Central memory CD8-positive, alpha-beta T cell (primary cell): Measurements from ENCODE around the gene MYL4.

Experiments
- ATAC-seq: fragments of 150-1000 bp; cut with Tn5 transposase; replicated peaks from 2 replicates; pipeline ENCODE4 v1.10.0; 2022; ENCODE audit warnings: mild to moderate bottlenecking, moderate FRiP score, moderate number of reproducible peaks; ENCODE audit not compliant: poor library complexity, severe bottlenecking; ENCODE audit errors: extremely low read depth
- DNase-seq, 2 donors: peaks; one replicate each; pipeline ENCODE4 v3.0.0; 2021; ENCODE audit warnings: low spot score in 2 of 2
- H3K27ac Mint-ChIP-seq: one replicate; pipeline ENCODE4 v1.8.0; 2022; ENCODE audit warnings: low read depth, mild to moderate bottlenecking, moderate library complexity, mixed read lengths
- H3K27me3 Mint-ChIP-seq: one replicate; pipeline ENCODE4 v1.8.0; 2022; ENCODE audit warnings: mixed read lengths
- H3K36me3 Mint-ChIP-seq: one replicate; pipeline ENCODE4 v1.8.0; 2022; ENCODE audit warnings: mild to moderate bottlenecking, moderate library complexity, mixed read lengths; ENCODE audit not compliant: insufficient read depth
- H3K4me1 Mint-ChIP-seq: one replicate; pipeline ENCODE4 v1.8.0; 2022; ENCODE audit warnings: mixed read lengths
- H3K4me3 Mint-ChIP-seq: one replicate; pipeline ENCODE4 v1.8.0; 2022; ENCODE audit warnings: mild to moderate bottlenecking, moderate library complexity, mixed read lengths
- H3K9me3 Mint-ChIP-seq: one replicate; pipeline ENCODE4 v1.8.0; 2022; ENCODE audit warnings: mixed read lengths

The MYL4 gene

DNA sequence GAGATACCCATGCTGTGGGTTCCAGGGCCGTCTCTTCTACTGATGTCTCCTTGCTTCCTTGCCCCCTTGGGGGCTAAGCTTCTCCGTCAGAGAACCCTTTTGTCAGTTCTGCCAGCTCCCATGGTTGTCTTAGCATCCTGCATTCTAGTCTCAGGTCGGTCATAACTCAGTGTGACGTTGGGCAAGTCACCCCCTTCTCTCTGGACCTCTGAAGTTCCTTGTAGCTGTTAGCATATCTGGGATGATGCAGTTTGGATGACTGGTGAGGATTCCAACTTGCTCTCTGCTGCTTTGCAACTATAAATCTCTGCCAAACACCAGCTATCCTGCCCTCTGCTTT lies 8.9 kb upstream of the MYL4 start:
- no peak for ATAC-seq
- DNase-seq, result no peak
- H3K36me3 Mint-ChIP-seq, result peaks cover 2% of the 10 kb centered on the region
- H3K27me3 Mint-ChIP-seq, result no peaks in the 10 kb centered on the region
- H3K4me3 Mint-ChIP-seq, result no peak overlapping the region
- peaks cover 28% of the 10 kb centered on the region for H3K4me1 Mint-ChIP-seq
- no peaks in the 10 kb centered on the region for H3K9me3 Mint-ChIP-seq
- H3K27ac Mint-ChIP-seq, result no peak overlapping the region

- H3K27ac Mint-ChIP-seq, result no peak overlapping the region
- no peak for DNase-seq
- H3K9me3 Mint-ChIP-seq, result no peaks in the 10 kb centered on the region
- H3K4me1 Mint-ChIP-seq, result peaks cover 37% of the 10 kb centered on the region
- no peaks in the 10 kb centered on the region for H3K27me3 Mint-ChIP-seq
- H3K36me3 Mint-ChIP-seq, result peaks cover 3% of the 10 kb centered on the region
- no peak for ATAC-seq
- H3K4me3 Mint-ChIP-seq, result no peak overlapping the region
Observed at GRCh38 chr17:47201166-47201565, 8.0 kb upstream of the MYL4 start.

- DNase-seq, result peak in 1 of 2 donors; percentile 32
- peak overlapping the region; percentile 95 for H3K27ac Mint-ChIP-seq
- peaks cover 60% of the 10 kb centered on the region for H3K4me1 Mint-ChIP-seq
- H3K27me3 Mint-ChIP-seq, result no peaks in the 10 kb centered on the region
- peak overlapping the region; percentile 67 for H3K4me3 Mint-ChIP-seq
- peak; percentile 59 for ATAC-seq
- H3K9me3 Mint-ChIP-seq, result no peaks in the 10 kb centered on the region
- peaks cover 3% of the 10 kb centered on the region for H3K36me3 Mint-ChIP-seq
Observed at GRCh38 chr17:47203984-47204721, 5.0 kb upstream of the MYL4 start.

- Mint-ChIP-seq H3K9me3 (no peaks in the 10 kb centered on the region), H3K36me3 (peaks cover 3% of the 10 kb centered on the region)
- DNase-seq, result peak in 1 of 2 donors; percentile 24
Observed at GRCh38 chr17:47204722-47205418, 4.3 kb upstream of the MYL4 start.

DNA sequence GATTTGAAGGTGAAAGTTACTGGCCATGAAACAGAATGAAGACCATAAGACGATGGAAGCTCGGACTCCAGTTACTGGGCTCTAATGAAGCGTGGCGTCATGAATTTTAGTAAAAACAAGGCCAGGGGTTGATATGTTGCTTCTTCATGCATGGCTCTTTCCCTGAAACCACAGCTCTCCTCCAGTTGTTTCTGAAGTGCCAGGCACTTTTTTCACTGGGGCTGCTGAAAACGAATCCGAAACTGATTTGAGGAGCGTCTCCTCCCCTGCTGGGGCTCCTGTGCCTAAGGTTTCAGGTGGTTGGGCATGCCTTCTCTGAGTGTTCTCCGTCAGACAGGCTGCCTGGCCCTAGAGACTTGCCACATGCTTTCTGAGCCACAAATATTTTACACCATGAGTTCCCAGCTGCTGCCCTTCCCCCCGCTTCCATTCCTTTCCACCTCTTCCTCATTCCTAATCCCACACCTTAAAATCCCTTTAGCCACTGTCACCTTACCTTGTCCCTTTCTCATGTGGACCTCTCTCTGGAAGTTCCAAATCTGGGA lies 3.7 kb upstream of the MYL4 start:
- Mint-ChIP-seq H3K4me1 (peaks cover 56% of the 10 kb centered on the region), H3K9me3 (no peaks in the 10 kb centered on the region), H3K4me3 (peak overlapping the region; percentile 67), H3K27me3 (no peaks in the 10 kb centered on the region), H3K27ac (peak overlapping the region; percentile 95), H3K36me3 (peaks cover 3% of the 10 kb centered on the region)
- ATAC-seq (peak; percentile 82), DNase-seq (peak in 1 of 2 donors; percentile 59)

More at GRCh38 chr17:47204722-47205418, 4.3 kb upstream of the MYL4 start:
- Mint-ChIP-seq H3K27ac (peak overlapping the region; percentile 95), H3K27me3 (no peaks in the 10 kb centered on the region), H3K4me1 (peaks cover 57% of the 10 kb centered on the region), H3K4me3 (peak overlapping the region; percentile 67)
- ATAC-seq, result peak; percentile 69

- Mint-ChIP-seq H3K36me3 (peaks cover 3% of the 10 kb centered on the region), H3K4me3 (no peak overlapping the region)
Observed at GRCh38 chr17:47207143-47208067, 1.7 kb upstream of the MYL4 start.

GRCh38 chr17:47209499-47209898 lies 351 bp downstream of the MYL4 start:
- H3K36me3 Mint-ChIP-seq, result peaks cover 1% of the 10 kb centered on the region
- no peak overlapping the region for H3K27ac Mint-ChIP-seq
- H3K4me1 Mint-ChIP-seq, result peaks cover 39% of the 10 kb centered on the region
- no peak overlapping the region for H3K4me3 Mint-ChIP-seq
- DNase-seq (no peak), ATAC-seq (no peak)
- H3K9me3 Mint-ChIP-seq, result no peaks in the 10 kb centered on the region
- no peaks in the 10 kb centered on the region for H3K27me3 Mint-ChIP-seq

More at GRCh38 chr17:47207143-47208067, 1.7 kb upstream of the MYL4 start:
- peaks cover 56% of the 10 kb centered on the region for H3K4me1 Mint-ChIP-seq
- DNase-seq (no peak), ATAC-seq (no peak)
- no peaks in the 10 kb centered on the region for H3K9me3 Mint-ChIP-seq
- peak overlapping the region; percentile 95 for H3K27ac Mint-ChIP-seq
- H3K27me3 Mint-ChIP-seq, result no peaks in the 10 kb centered on the region

DNA sequence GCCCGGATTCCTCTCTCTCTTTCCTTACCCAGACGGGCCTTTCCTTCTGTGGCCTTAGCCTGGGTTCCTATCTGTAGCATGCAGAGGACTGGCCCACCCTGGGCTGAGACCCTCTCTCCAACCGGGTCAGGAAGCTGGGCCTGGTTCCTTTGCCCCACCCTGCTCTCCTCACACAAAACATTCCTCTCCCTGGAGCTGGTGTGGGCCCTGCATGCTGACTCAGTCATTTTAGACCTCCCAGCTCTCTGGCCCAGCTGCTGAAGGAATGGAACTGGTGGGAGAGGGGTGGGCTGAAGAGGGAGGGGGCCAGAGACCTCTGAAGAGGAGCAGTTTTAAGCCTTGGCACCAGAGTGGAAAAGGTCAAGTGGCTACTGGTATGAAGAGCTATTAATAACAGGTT lies 957 bp downstream of the MYL4 start:
- Mint-ChIP-seq H3K9me3 (no peaks in the 10 kb centered on the region), H3K27me3 (no peaks in the 10 kb centered on the region), H3K4me1 (peaks cover 33% of the 10 kb centered on the region), H3K27ac (no peak overlapping the region), H3K36me3 (peaks cover 1% of the 10 kb centered on the region), H3K4me3 (no peak overlapping the region)
- DNase-seq, result no peak
- ATAC-seq, result no peak

- H3K4me1 Mint-ChIP-seq, result peaks cover 27% of the 10 kb centered on the region
- no peaks in the 10 kb centered on the region for H3K9me3 Mint-ChIP-seq
- no peak overlapping the region for H3K27ac Mint-ChIP-seq
- no peak overlapping the region for H3K4me3 Mint-ChIP-seq
- peaks cover under 1% of the 10 kb centered on the region for H3K36me3 Mint-ChIP-seq
- no peaks in the 10 kb centered on the region for H3K27me3 Mint-ChIP-seq
- no peak for ATAC-seq
- no peak for DNase-seq
Observed at GRCh38 chr17:47210779-47211178, 1.6 kb downstream of the MYL4 start.

GRCh38 chr17:47212458-47212857 lies 3.3 kb downstream of the MYL4 start:
- Mint-ChIP-seq H3K4me3 (no peak overlapping the region), H3K27me3 (no peaks in the 10 kb centered on the region), H3K4me1 (peaks cover 11% of the 10 kb centered on the region), H3K36me3 (no peaks in the 10 kb centered on the region), H3K9me3 (no peaks in the 10 kb centered on the region), H3K27ac (no peak overlapping the region)
- no peak for DNase-seq
- ATAC-seq, result no peak

DNA sequence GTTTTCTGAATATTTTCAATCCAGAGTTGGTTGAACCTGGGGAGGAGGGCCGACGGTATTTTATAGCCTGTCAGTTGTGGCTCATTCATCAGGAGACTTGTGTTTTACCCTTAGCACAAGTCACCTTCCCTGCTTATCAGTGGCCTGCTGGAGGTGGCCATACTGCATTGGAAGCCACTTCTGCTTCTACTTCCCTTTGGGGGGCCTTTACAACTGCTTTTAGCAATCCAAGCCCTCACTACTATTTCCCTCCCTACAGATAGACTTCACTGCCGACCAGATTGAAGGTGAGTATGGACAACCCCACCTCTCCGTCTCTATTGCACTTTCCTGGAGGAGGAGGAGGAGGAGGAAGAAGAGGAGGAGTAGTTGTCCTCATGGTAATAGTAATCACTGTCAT lies 4.4 kb downstream of the MYL4 start:
- Mint-ChIP-seq H3K4me1 (peaks cover 5% of the 10 kb centered on the region), H3K27ac (no peak overlapping the region), H3K36me3 (no peaks in the 10 kb centered on the region), H3K27me3 (no peaks in the 10 kb centered on the region), H3K4me3 (no peak overlapping the region), H3K9me3 (no peaks in the 10 kb centered on the region)
- no peak for ATAC-seq
- DNase-seq, result no peak

- ATAC-seq, result no peak
Observed at GRCh38 chr17:47214931-47215330, 5.8 kb downstream of the MYL4 start.

More at GRCh38 chr17:47214931-47215330, 5.8 kb downstream of the MYL4 start:
- no peak for DNase-seq
- peaks cover 2% of the 10 kb centered on the region for H3K36me3 Mint-ChIP-seq
- peaks cover 16% of the 10 kb centered on the region for H3K4me1 Mint-ChIP-seq
- H3K9me3 Mint-ChIP-seq, result no peaks in the 10 kb centered on the region
- no peak overlapping the region for H3K4me3 Mint-ChIP-seq
- no peaks in the 10 kb centered on the region for H3K27me3 Mint-ChIP-seq
- H3K27ac Mint-ChIP-seq, result no peak overlapping the region
